IMR-90 (cell line): ENCODE results near the gene THADA. TPM values are rescaled to one million over a fixed set of nuclear protein-coding genes. Genes with fewer than 3 reads are reported as not detected.

Experiments
- ATAC-seq: fragments of 200-7000 bp; cut with Tn5 transposase; 2 replicates; pipeline ENCODE4 v1.9.1; 2020; ENCODE audit warnings: low read depth, mild to moderate bottlenecking, moderate library complexity
- BruUV-seq: library from RNA; stranded (reverse); fragments of 400-500 nt; replicated peaks from 2 replicates; lab custom pipeline; 2021; lab: Mats Ljungman, UMichigan
- CTCF ChIA-PET: fragments of 300-600 bp; formaldehyde crosslinking; extraction: SDS; loops from one replicate; lab custom pipeline; 2021; ENCODE audit warnings: antibody characterized with exemption; lab: Yijun Ruan, JAX
- POLR2A ChIA-PET: fragments of 300-600 bp; sonication (Branson Sonifier 250); formaldehyde crosslinking; loops from one replicate; lab custom pipeline; 2022; ENCODE audit warnings: antibody characterized with exemption; ENCODE audit not compliant: unreplicated experiment; lab: Charles Lee
- DNase-seq: peaks from one replicate; pipeline ENCODE4 v3.0.0; 2013
- H2AFZ ChIP-seq: replicated peaks from 2 replicates; pipeline ENCODE3; 2013; ENCODE audit warnings: low read length, mild to moderate bottlenecking; ENCODE audit not compliant: poor library complexity
- H2AK5ac ChIP-seq: 2 replicates; pipeline ENCODE4 v1.6.1; 2013; ENCODE audit warnings: low read depth, low read length, inconsistent platforms
- H2AK9ac ChIP-seq: replicated peaks from 2 replicates; pipeline ENCODE3; 2013; ENCODE audit warnings: mild to moderate bottlenecking, low read depth, low read length, moderate library complexity; ENCODE audit not compliant: poor library complexity
- H2BK120ac ChIP-seq: 2 replicates; pipeline ENCODE4 v1.6.1; 2013; ENCODE audit warnings: low read depth, low read length, inconsistent platforms
- H2BK15ac ChIP-seq: 3 replicates; pipeline ENCODE4 v1.6.1; 2013; ENCODE audit warnings: low read depth, low read length, inconsistent platforms
- H2BK20ac ChIP-seq: 2 replicates; pipeline ENCODE4 v1.6.1; 2013; ENCODE audit warnings: low read depth, mild to moderate bottlenecking, inconsistent platforms, low read length, moderate library complexity
- H2BK5ac ChIP-seq: 2 replicates; pipeline ENCODE4 v1.6.1; 2013; ENCODE audit warnings: mild to moderate bottlenecking, low read depth, low read length, inconsistent platforms; ENCODE audit not compliant: poor library complexity, severe bottlenecking
- H3K14ac ChIP-seq: replicated peaks from 2 replicates; pipeline ENCODE4 v1.6.1; 2013; ENCODE audit warnings: low read depth, low read length, inconsistent platforms
- H3K18ac ChIP-seq: 2 replicates; pipeline ENCODE4 v1.6.1; 2013; ENCODE audit warnings: low read depth, low read length, control low read depth
- H3K23ac ChIP-seq: 2 replicates; pipeline ENCODE4 v1.6.1; 2013; ENCODE audit warnings: low read depth, low read length, inconsistent platforms
- H3K27ac ChIP-seq: 2 replicates; pipeline ENCODE4 v1.5.1; 2013; ENCODE audit warnings: mild to moderate bottlenecking, control low read depth, low read length; ENCODE audit not compliant: insufficient read depth
- H3K27me3 ChIP-seq: 2 replicates; pipeline ENCODE4 v1.6.1; 2013; ENCODE audit warnings: low read length; ENCODE audit not compliant: control insufficient read depth, insufficient read depth
- H3K36me3 ChIP-seq: 2 replicates; pipeline ENCODE4 v1.6.1; 2013; ENCODE audit warnings: low read length, mixed read lengths; ENCODE audit not compliant: control insufficient read depth, insufficient read depth
- H3K4ac ChIP-seq: 2 replicates; pipeline ENCODE4 v1.6.1; 2013; ENCODE audit warnings: low read depth, low read length, inconsistent platforms
- H3K4me1 ChIP-seq: 2 replicates; pipeline ENCODE4 v1.6.1; 2013; ENCODE audit warnings: low read length, mixed read lengths; ENCODE audit not compliant: control insufficient read depth, insufficient read depth
- H3K4me2 ChIP-seq: 2 replicates; pipeline ENCODE4 v1.6.1; 2013; ENCODE audit warnings: low read depth, mild to moderate bottlenecking, control low read depth, low read length, moderate library complexity
- H3K4me3 ChIP-seq: 2 replicates; pipeline ENCODE4 v1.5.1; 2013; ENCODE audit warnings: low read depth, mild to moderate bottlenecking, control low read depth, low read length, moderate library complexity; ENCODE audit not compliant: insufficient read depth
- H3K56ac ChIP-seq: 2 replicates; pipeline ENCODE4 v1.6.1; 2013; ENCODE audit warnings: low read length, inconsistent platforms; ENCODE audit not compliant: insufficient read depth; ENCODE audit errors: extremely low read depth
- H3K79me1 ChIP-seq, 2 experiments: 2 replicates each; pipeline ENCODE4 v1.6.1; 2013; ENCODE audit warnings: low read length in 2 of 2, inconsistent platforms in 1 of 2, low read depth in 1 of 2
- H3K9ac ChIP-seq: 2 replicates; pipeline ENCODE4 v1.6.1; 2013; ENCODE audit warnings: low read depth, low read length, control low read depth
- H3K9me1 ChIP-seq: 2 replicates; pipeline ENCODE4 v1.6.1; 2013; ENCODE audit warnings: low read length, inconsistent platforms; ENCODE audit not compliant: insufficient read depth
- H3K9me3 ChIP-seq: 2 replicates; pipeline ENCODE4 v1.6.1; 2013; ENCODE audit warnings: low read length; ENCODE audit not compliant: control insufficient read depth, insufficient read depth
- H4K20me1 ChIP-seq: 2 replicates; pipeline ENCODE4 v1.6.1; 2013; ENCODE audit warnings: low read length, inconsistent platforms; ENCODE audit not compliant: insufficient read depth
- H4K5ac ChIP-seq: 2 replicates; pipeline ENCODE4 v1.6.1; 2013; ENCODE audit warnings: mild to moderate bottlenecking, low read depth, low read length, control low read depth
- H4K8ac ChIP-seq, 2 experiments: 2 replicates each; pipeline ENCODE4 v1.6.1; 2013; ENCODE audit warnings: low read depth in 2 of 2, low read length in 2 of 2, control low read depth in 1 of 2, inconsistent platforms in 1 of 2
- H4K91ac ChIP-seq: 2 replicates; pipeline ENCODE4 v1.6.1; 2013; ENCODE audit warnings: low read depth, low read length, inconsistent platforms; ENCODE audit not compliant: insufficient read depth
- BHLHE40 ChIP-seq: fragments of 150-350 bp; IDR thresholded peaks from 2 replicates; pipeline ENCODE4 v1.6.1; 2016; ENCODE audit warnings: mild to moderate bottlenecking, low read depth, low read length
- CEBPB ChIP-seq: IDR thresholded peaks from 2 replicates; pipeline ENCODE4 v1.6.1; 2012; ENCODE audit warnings: low read depth, low read length, improper control_type of control experiment
- CHD1 ChIP-seq: IDR thresholded peaks from 2 replicates; pipeline ENCODE4 v1.6.1; 2012; ENCODE audit warnings: low read depth, low read length, improper control_type of control experiment
- CTCF ChIP-seq: conservative IDR thresholded peaks from 2 replicates; pipeline ENCODE4 v1.5.1; 2012; ENCODE audit warnings: mild to moderate bottlenecking, low read depth, low read length, improper control_type of control experiment
- FOS ChIP-seq: fragments of 150-350 bp; IDR thresholded peaks from 2 replicates; pipeline ENCODE4 v1.6.1; 2016; ENCODE audit warnings: low read depth, low read length
- MAFK ChIP-seq: IDR thresholded peaks from 2 replicates; pipeline ENCODE4 v1.6.1; 2012; ENCODE audit warnings: low read depth, low read length, improper control_type of control experiment
- MAZ ChIP-seq: IDR thresholded peaks from 2 replicates; pipeline ENCODE4 v1.6.1; 2012; ENCODE audit warnings: low read depth, mild to moderate bottlenecking, low read length, improper control_type of control experiment, moderate library complexity, borderline replicate concordance
- MXI1 ChIP-seq: IDR thresholded peaks from 2 replicates; pipeline ENCODE4 v1.6.1; 2012; ENCODE audit warnings: low read depth, mild to moderate bottlenecking, low read length, moderate library complexity, borderline replicate concordance
- NFE2L2 ChIP-seq: fragments of 150-350 bp; IDR thresholded peaks from 2 replicates; pipeline ENCODE4 v1.6.1; 2016; ENCODE audit warnings: low read depth, mild to moderate bottlenecking, low read length
- RCOR1 ChIP-seq: IDR thresholded peaks from 2 replicates; pipeline ENCODE4 v1.6.1; 2012; ENCODE audit warnings: mild to moderate bottlenecking, low read length, improper control_type of control experiment; ENCODE audit not compliant: insufficient replicate concordance
- RFX5 ChIP-seq: IDR thresholded peaks from 2 replicates; pipeline ENCODE4 v1.8.0; 2012; ENCODE audit warnings: low read depth, mild to moderate bottlenecking, low read length, moderate library complexity
- SMC3 ChIP-seq: fragments of 150-350 bp; IDR thresholded peaks from 2 replicates; pipeline ENCODE4 v1.6.1; 2016; ENCODE audit warnings: low read depth, mild to moderate bottlenecking, antibody characterized with exemption, low read length, moderate library complexity
- WGBS, 2 experiments: methylation state at CpG; one replicate each; pipeline versions ENCODE4 v1.1.5 to v1.1.7; 2013; ENCODE audit warnings: missing lambda C conversion rate in 2 of 2; ENCODE audit not compliant: insufficient read length in 1 of 2; ENCODE audit errors: extremely low coverage in 2 of 2; 5-methylcytosine and 5-hydroxymethylcytosine counted together
- dilution Hi-C: fragments of 300-500 bp; cut with HindIII; formaldehyde crosslinking; loops from one replicate; pipeline ENCODE4 v1.14.3; 2018; ENCODE audit warnings: low sequenced_read_pairs; ENCODE audit not compliant: unreplicated experiment
- in situ Hi-C: fragments of 300-500 bp; cut with MboI; formaldehyde crosslinking; loops from 3 replicates; pipeline ENCODE4 v1.14.3; 2019; ENCODE audit warnings: low sequenced_read_pairs, inconsistent platforms, mixed read lengths
- intact Hi-C: fragments of 100-400 bp; cut with micrococcal nuclease; formaldehyde crosslinking; loops from 2 replicates; pipeline ENCODE4 v1.10.0; 2022
- polyA plus RNA-seq, 3 experiments: library from polyadenylated mRNA; depleted of rRNA; stranded (reverse); fragments of >200 nt; gene quantifications; 2 replicates each; pipeline ENCODE4 v1.2.3, GENCODE V29; 2012; ENCODE audit warnings: low replicate concordance in 1 of 3
- total RNA-seq: library from RNA; depleted of rRNA; stranded (reverse); fragments of >200 nt; gene quantifications from 2 replicates; pipeline ENCODE4 v1.2.3, GENCODE V29; 2012
- TF ChIP-seq, protein P1 (sequence below): fragments of 150-350 bp; IDR thresholded peaks from 2 replicates; pipeline ENCODE4 v1.6.1; 2017; ENCODE audit warnings: mild to moderate bottlenecking, antibody characterized with exemption, low read length, low read depth
- TF ChIP-seq, protein P2 (sequence below): fragments of 150-350 bp; IDR thresholded peaks from 2 replicates; pipeline ENCODE4 v1.6.1; 2016; ENCODE audit warnings: low read depth, mild to moderate bottlenecking, low read length, moderate library complexity, borderline replicate concordance

Gene THADA
- total and polyA plus RNA-seq, 2 of the 4 experiments (the other 2 are of a cell fraction), result 10.5 to 21.3 TPM

DNA sequence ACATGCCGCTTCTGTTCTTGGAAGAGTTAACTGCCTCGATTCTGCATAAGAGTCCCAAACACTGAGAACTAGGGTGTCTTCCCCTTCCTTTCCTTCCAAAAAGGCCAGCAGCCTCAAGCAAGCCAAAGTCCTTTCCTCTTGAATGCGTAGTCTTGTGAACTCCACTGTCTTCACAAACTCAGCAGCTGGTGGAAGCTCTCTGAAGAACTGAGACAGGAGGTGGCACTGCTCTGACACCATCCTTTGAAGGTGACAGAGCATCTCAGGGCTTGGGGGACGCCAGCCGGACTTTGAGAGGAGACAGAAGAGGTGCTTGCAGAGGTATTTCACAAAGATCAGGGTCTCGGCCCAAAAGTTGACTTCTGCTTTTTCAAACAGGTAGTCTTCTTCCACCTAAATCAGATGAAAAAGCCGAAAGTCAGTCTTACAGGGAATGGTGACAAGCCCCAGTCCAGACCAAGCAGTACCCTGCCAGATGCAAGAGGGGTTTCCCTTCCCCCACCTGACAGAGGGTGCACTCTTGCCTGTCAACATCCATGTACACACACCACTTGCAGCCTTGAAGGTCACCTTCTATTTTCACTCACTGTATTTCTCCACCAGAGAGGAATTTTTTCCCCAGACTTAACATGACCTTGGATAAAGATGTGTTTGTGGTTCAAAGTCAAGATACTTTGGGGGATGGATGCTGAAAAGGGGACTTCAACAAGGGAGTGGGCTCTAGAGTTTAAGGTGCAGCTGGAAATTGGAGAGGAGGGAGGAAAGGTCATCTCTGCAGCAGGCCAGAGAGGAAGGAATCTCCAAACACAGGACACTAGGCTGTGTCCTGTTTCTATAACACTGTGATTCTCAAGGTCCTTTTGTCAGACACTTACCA lies 364.6 kb downstream of the THADA start:
- Histone ChIP-seq H3K9me3 (no peaks in the 10 kb centered on the region), H4K5ac (no peak overlapping the region), H4K8ac (no peak overlapping the region), H2AK5ac (no peak overlapping the region), H2BK5ac (no peak overlapping the region), H3K4me1 (peaks cover 8% of the 10 kb centered on the region), H3K79me1 (peaks cover 8 to 18% of the 10 kb centered on the region in 2 experiments; a peak in 3 of 4 replicates), H4K20me1 (peaks cover under 1% of the 10 kb centered on the region; the same call in 1 of the 2 replicates), H2AK9ac (no peak overlapping the region), H2AFZ (no peak overlapping the region), H3K4me2 (no peak overlapping the region), H3K27ac (no peak overlapping the region), H4K91ac (no peak overlapping the region), H2BK15ac (no peak overlapping the region), H3K23ac (no peak overlapping the region), H3K9me1 (no peaks in the 10 kb centered on the region; the same call in 1 of the 2 replicates), H3K36me3 (no peaks in the 10 kb centered on the region; the same call in 1 of the 2 replicates), H3K56ac (no peak overlapping the region), H3K4me3 (no peak overlapping the region), H2BK120ac (no peak overlapping the region), H3K14ac (no peak overlapping the region), H3K9ac (no peak overlapping the region), H2BK20ac (no peak overlapping the region), H3K27me3 (no peaks in the 10 kb centered on the region), H3K18ac (no peak overlapping the region), H3K4ac (no peak overlapping the region)
- ATAC-seq (no peak), DNase-seq (no peak)
- TF ChIP-seq NFE2L2 (no peak), CTCF (no peak), MXI1 (no peak), CHD1 (no peak), SMC3 (no peak), BHLHE40 (no peak), FOS (no peak), MAZ (no peak), CEBPB (no peak), RCOR1 (no peak), MAFK (no peak), RFX5 (no peak)
- TF ChIP-seq, protein P1, sequence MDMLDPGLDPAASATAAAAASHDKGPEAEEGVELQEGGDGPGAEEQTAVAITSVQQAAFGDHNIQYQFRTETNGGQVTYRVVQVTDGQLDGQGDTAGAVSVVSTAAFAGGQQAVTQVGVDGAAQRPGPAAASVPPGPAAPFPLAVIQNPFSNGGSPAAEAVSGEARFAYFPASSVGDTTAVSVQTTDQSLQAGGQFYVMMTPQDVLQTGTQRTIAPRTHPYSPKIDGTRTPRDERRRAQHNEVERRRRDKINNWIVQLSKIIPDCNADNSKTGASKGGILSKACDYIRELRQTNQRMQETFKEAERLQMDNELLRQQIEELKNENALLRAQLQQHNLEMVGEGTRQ, result no peak
- TF ChIP-seq, protein P2, sequence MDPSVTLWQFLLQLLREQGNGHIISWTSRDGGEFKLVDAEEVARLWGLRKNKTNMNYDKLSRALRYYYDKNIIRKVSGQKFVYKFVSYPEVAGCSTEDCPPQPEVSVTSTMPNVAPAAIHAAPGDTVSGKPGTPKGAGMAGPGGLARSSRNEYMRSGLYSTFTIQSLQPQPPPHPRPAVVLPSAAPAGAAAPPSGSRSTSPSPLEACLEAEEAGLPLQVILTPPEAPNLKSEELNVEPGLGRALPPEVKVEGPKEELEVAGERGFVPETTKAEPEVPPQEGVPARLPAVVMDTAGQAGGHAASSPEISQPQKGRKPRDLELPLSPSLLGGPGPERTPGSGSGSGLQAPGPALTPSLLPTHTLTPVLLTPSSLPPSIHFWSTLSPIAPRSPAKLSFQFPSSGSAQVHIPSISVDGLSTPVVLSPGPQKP, result no peak
- WGBS, 2 experiments, result 80% methylated on average over 1 of the region's 7 CpGs; no CpG with 5 or more reads in 1 of the 2 experiments
- intact Hi-C loops, result no loop called here
- ChIA-PET POLR2A (no interaction called here), CTCF (no interaction called here)
- in situ Hi-C loops, result loop anchor here (5.0 to 10.0 kb wide), 2 partner anchors 251 to 376 kb away; no protein-coding TSS in a partner anchor
- BruUV-seq, result no TSS peak
- dilution Hi-C loops, result no loop called here
